Neural progenitor cell (in vitro differentiated cells): Measurements from ENCODE around the gene DLG2. TPM values are rescaled to one million over a fixed set of nuclear protein-coding genes. Genes with fewer than 3 reads are reported as not detected.
A peak's percentile ranks its signal among the peaks of the same experiment; 100 is the strongest.

Experiments used
- DNase-seq: peaks from one replicate; pipeline ENCODE4 v3.0.0-alpha.2; 2016; ENCODE audit warnings: low spot score
- H2AFZ ChIP-seq: fragments of 200-600 bp; sonication (generic); replicated peaks from 2 replicates; pipeline ENCODE4 v1.6.1; 2016; ENCODE audit warnings: antibody characterized with exemption
- H3F3A ChIP-seq: fragments of 200-600 bp; sonication (generic); 2 replicates; pipeline ENCODE4 v1.6.1; 2016; ENCODE audit warnings: antibody characterized with exemption, low read depth
- H3K27ac ChIP-seq: fragments of 200-600 bp; sonication (generic); 2 replicates; pipeline ENCODE4 v1.5.1; 2016; ENCODE audit warnings: mild to moderate bottlenecking
- H3K27me3 ChIP-seq: fragments of 200-600 bp; sonication (generic); 2 replicates; pipeline ENCODE4 v1.6.1; 2016; ENCODE audit warnings: mild to moderate bottlenecking, moderate library complexity
- H3K36me3 ChIP-seq: fragments of 200-600 bp; sonication (generic); 2 replicates; pipeline ENCODE4 v1.5.1; 2016
- H3K4me1 ChIP-seq: fragments of 200-600 bp; sonication (generic); 2 replicates; pipeline ENCODE4 v1.6.1; 2016; ENCODE audit warnings: mixed run types
- H3K4me2 ChIP-seq: fragments of 200-600 bp; sonication (generic); 2 replicates; pipeline ENCODE4 v1.6.1; 2016
- H3K4me3 ChIP-seq: fragments of 200-600 bp; sonication (generic); 2 replicates; pipeline ENCODE4 v1.5.1; 2016
- H3K79me2 ChIP-seq: fragments of 200-600 bp; sonication (generic); 2 replicates; pipeline ENCODE4 v1.6.1; 2016; ENCODE audit warnings: low read depth
- H3K9ac ChIP-seq: fragments of 200-600 bp; sonication (generic); 2 replicates; pipeline ENCODE4 v1.6.1; 2016
- H3K9me3 ChIP-seq: fragments of 200-600 bp; sonication (generic); 2 replicates; pipeline ENCODE4 v1.5.1; 2016; ENCODE audit warnings: low read depth
- H4K20me1 ChIP-seq: fragments of 200-600 bp; sonication (generic); 2 replicates; pipeline ENCODE4 v1.6.1; 2016; ENCODE audit warnings: low read depth
- H3K27ac Mint-ChIP-seq: 3 replicates; pipeline ENCODE4 v1.8.0; 2021; ENCODE audit warnings: mixed read lengths
- H3K27me3 Mint-ChIP-seq: 2 replicates; pipeline ENCODE4 v1.8.0; 2022; ENCODE audit warnings: low read depth, mild to moderate bottlenecking, inconsistent platforms, moderate library complexity, mixed read lengths; ENCODE audit not compliant: insufficient read depth
- H3K36me3 Mint-ChIP-seq: 3 replicates; pipeline ENCODE4 v1.8.0; 2021; ENCODE audit warnings: mixed read lengths
- H3K4me1 Mint-ChIP-seq: 3 replicates; pipeline ENCODE4 v1.8.0; 2021; ENCODE audit warnings: mixed read lengths
- H3K4me3 Mint-ChIP-seq: 3 replicates; pipeline ENCODE4 v1.8.0; 2021; ENCODE audit warnings: mild to moderate bottlenecking, moderate library complexity, mixed read lengths
- H3K9me3 Mint-ChIP-seq: 3 replicates; pipeline ENCODE4 v1.8.0; 2020; ENCODE audit warnings: mixed read lengths
- EZH2 ChIP-seq: fragments of 200-600 bp; sonication (generic); IDR thresholded peaks from 2 replicates; pipeline ENCODE4 v1.6.1; 2017; ENCODE audit warnings: antibody characterized with exemption, mild to moderate bottlenecking, moderate library complexity
- EZH2phosphoT487 ChIP-seq: fragments of 200-600 bp; sonication (generic); IDR thresholded peaks from 2 replicates; pipeline ENCODE4 v1.6.1; 2017; ENCODE audit warnings: antibody characterized with exemption
- total RNA-seq: library from RNA; depleted of rRNA; stranded (reverse); fragments of >200 nt; gene quantifications from 2 replicates; pipeline ENCODE4 v1.2.3, GENCODE V29; 2015; ENCODE audit warnings: low replicate concordance
- TF ChIP-seq, protein P1 (sequence below): fragments of 200-600 bp; sonication (generic); IDR thresholded peaks from 2 replicates; pipeline ENCODE4 v1.5.1; 2017; ENCODE audit warnings: antibody characterized with exemption, mild to moderate bottlenecking

The DLG2 gene
- total RNA-seq, 1 donor from 2014 or later = 7.5 TPM

DNA sequence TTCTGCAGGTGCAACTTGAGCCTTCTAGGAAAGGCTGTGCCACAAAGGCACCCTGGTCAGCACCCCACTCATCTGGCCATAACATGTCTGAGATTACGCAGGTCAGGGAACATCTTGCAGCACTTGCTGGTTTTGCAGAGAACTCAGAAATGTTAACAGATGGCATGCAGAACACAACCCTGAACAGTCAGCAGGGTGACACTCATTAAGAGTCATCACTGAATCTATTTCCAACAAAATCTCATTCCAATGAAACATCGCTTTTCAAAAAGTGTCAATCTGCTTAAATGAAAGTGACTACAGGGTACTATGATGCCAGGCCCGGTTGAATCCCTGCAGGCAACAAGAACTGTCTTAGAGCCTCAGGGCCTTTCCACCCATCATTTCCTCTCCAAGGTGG is 1971.2 kb downstream of the DLG2 start:
- Mint-ChIP-seq H3K4me3 (no peak overlapping the region), H3K27ac (no peak overlapping the region), H3K27me3 (peaks cover 3% of the 10 kb centered on the region), H3K9me3 (no peaks in the 10 kb centered on the region), H3K4me1 (peaks cover 5% of the 10 kb centered on the region), H3K36me3 (no peaks in the 10 kb centered on the region)
- Histone ChIP-seq H3K4me1 (peaks cover 3% of the 10 kb centered on the region), H3K4me3 (no peak overlapping the region), H4K20me1 (no peaks in the 10 kb centered on the region), H2AFZ (no peak overlapping the region), H3K9ac (no peak overlapping the region), H3K36me3 (no peaks in the 10 kb centered on the region), H3K9me3 (no peaks in the 10 kb centered on the region), H3K4me2 (no peak overlapping the region), H3K27me3 (no peaks in the 10 kb centered on the region), H3F3A (peaks cover 6% of the 10 kb centered on the region), H3K79me2 (no peaks in the 10 kb centered on the region), H3K27ac (no peak overlapping the region)
- TF ChIP-seq EZH2phosphoT487 (no peak), EZH2 (no peak)
- TF ChIP-seq, protein P1, sequence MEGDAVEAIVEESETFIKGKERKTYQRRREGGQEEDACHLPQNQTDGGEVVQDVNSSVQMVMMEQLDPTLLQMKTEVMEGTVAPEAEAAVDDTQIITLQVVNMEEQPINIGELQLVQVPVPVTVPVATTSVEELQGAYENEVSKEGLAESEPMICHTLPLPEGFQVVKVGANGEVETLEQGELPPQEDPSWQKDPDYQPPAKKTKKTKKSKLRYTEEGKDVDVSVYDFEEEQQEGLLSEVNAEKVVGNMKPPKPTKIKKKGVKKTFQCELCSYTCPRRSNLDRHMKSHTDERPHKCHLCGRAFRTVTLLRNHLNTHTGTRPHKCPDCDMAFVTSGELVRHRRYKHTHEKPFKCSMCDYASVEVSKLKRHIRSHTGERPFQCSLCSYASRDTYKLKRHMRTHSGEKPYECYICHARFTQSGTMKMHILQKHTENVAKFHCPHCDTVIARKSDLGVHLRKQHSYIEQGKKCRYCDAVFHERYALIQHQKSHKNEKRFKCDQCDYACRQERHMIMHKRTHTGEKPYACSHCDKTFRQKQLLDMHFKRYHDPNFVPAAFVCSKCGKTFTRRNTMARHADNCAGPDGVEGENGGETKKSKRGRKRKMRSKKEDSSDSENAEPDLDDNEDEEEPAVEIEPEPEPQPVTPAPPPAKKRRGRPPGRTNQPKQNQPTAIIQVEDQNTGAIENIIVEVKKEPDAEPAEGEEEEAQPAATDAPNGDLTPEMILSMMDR = no peak
- DNase-seq = no peak

DNA sequence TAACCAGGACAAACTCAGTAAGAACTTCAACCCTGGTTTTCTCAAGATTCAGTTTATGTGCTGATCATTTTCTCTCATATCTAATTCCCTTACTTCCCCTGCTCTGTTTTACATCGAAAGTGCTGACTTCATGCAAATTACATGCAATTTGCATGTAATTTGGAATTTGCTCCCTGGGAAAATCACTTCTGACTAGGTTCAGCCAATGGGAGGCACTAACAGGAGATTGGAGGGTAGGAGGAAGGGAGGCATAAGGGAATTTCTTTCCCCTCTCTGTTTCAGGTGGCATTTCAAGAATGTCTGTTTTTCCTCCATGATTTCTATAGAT is 1977.7 kb downstream of the DLG2 start:
- H4K20me1 ChIP-seq = no peaks in the 10 kb centered on the region
- H3K4me1 ChIP-seq = peaks cover 14% of the 10 kb centered on the region
- H3F3A ChIP-seq = no peaks in the 10 kb centered on the region
- no peaks in the 10 kb centered on the region for H3K27me3 Mint-ChIP-seq
- TF ChIP-seq EZH2 = no peak
- no peak for TF ChIP-seq EZH2phosphoT487
- TF ChIP-seq, protein P1 = no peak
- no peak overlapping the region for H3K27ac Mint-ChIP-seq
- no peaks in the 10 kb centered on the region for H3K9me3 ChIP-seq
- no peak overlapping the region for H3K27ac ChIP-seq
- H2AFZ ChIP-seq = no peak overlapping the region
- no peaks in the 10 kb centered on the region for H3K36me3 Mint-ChIP-seq
- H3K9ac ChIP-seq = no peak overlapping the region
- H3K4me1 Mint-ChIP-seq = peaks cover 19% of the 10 kb centered on the region
- H3K4me3 Mint-ChIP-seq = no peak overlapping the region
- H3K27me3 ChIP-seq = no peaks in the 10 kb centered on the region
- no peak for DNase-seq
- no peaks in the 10 kb centered on the region for H3K36me3 ChIP-seq
- no peaks in the 10 kb centered on the region for H3K79me2 ChIP-seq
- no peaks in the 10 kb centered on the region for H3K9me3 Mint-ChIP-seq
- H3K4me2 ChIP-seq = peak overlapping the region; percentile 2
- H3K4me3 ChIP-seq = no peak overlapping the region

DNA sequence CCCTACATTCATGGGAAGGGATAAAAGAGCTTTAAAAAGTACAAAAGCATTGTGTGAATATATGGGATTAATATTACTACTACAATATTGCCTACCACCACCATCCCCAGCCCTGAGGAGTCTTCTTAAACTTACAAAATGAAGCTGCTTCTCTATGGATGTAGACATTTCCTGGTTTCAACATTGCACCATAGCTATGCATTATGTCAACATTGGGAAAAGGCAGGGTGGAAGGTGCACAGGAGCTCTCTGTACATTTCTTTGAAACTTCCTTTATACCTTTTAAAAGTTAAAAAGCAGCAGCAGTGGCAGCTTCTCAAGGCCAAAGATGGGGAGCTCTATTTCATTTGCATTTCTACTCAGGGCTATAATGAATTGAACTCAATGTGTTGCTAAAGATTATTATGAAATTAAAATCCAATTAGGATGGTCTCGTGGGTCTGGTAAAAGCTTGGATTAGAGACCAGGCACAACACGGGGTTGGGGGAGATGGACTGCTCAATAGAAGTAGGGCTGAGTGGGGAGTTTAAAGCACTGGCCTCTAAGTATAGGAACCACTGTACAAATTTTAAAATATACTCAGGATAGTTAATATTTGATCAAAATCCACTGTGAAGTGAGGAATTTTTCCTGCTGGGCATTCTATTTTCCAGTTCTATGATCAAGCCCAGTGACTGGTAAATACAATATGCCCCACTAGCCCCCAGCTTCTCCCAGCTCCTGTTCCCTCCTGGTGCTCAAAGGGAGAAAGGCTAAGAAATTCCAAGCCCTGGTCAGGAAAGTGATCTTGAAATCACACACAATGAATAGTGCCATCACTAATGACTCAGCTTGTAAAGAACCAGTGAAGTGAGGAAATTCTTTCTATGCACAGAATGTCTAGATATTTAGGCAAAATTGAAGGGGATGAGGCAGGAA is 1978.3 kb downstream of the DLG2 start:
- no peak overlapping the region for H3K4me3 ChIP-seq
- H3K4me1 ChIP-seq = peaks cover 14% of the 10 kb centered on the region
- Mint-ChIP-seq H3K27ac (peak overlapping the region; percentile 86), H3K4me1 (peaks cover 19% of the 10 kb centered on the region), H3K9me3 (no peaks in the 10 kb centered on the region), H3K36me3 (no peaks in the 10 kb centered on the region), H3K27me3 (no peaks in the 10 kb centered on the region), H3K4me3 (no peak overlapping the region)
- H4K20me1 ChIP-seq = no peaks in the 10 kb centered on the region
- H3K4me2 ChIP-seq = peak overlapping the region; percentile 2
- TF ChIP-seq, protein P1 = no peak
- no peak for TF ChIP-seq EZH2phosphoT487
- no peak for TF ChIP-seq EZH2
- no peaks in the 10 kb centered on the region for H3F3A ChIP-seq
- no peak overlapping the region for H2AFZ ChIP-seq
- no peaks in the 10 kb centered on the region for H3K9me3 ChIP-seq
- H3K36me3 ChIP-seq = no peaks in the 10 kb centered on the region
- no peak overlapping the region for H3K9ac ChIP-seq
- no peaks in the 10 kb centered on the region for H3K79me2 ChIP-seq
- DNase-seq = peak; percentile 35
- no peaks in the 10 kb centered on the region for H3K27me3 ChIP-seq
- H3K27ac ChIP-seq = no peak overlapping the region
